IMR-90 (cell line): Measurements from ENCODE around the gene NEK6.

Experiments
- CEBPB ChIP-seq: IDR thresholded peaks from 2 replicates; pipeline ENCODE4 v1.6.1; 2012; ENCODE audit warnings: low read depth, low read length, improper control_type of control experiment
- MAZ ChIP-seq: IDR thresholded peaks from 2 replicates; pipeline ENCODE4 v1.6.1; 2012; ENCODE audit warnings: low read depth, mild to moderate bottlenecking, low read length, improper control_type of control experiment, moderate library complexity, borderline replicate concordance
- MXI1 ChIP-seq: IDR thresholded peaks from 2 replicates; pipeline ENCODE4 v1.6.1; 2012; ENCODE audit warnings: low read depth, mild to moderate bottlenecking, low read length, moderate library complexity, borderline replicate concordance
- POLR2A ChIP-seq: IDR thresholded peaks from 2 replicates; pipeline ENCODE4 v1.6.1; 2012; ENCODE audit warnings: mild to moderate bottlenecking, low read depth, low read length
- TF ChIP-seq, protein P1 (sequence below): conservative IDR thresholded peaks from 2 replicates; pipeline ENCODE4 v1.5.1; 2012; ENCODE audit warnings: mild to moderate bottlenecking, low read depth, low read length, improper control_type of control experiment

DNA sequence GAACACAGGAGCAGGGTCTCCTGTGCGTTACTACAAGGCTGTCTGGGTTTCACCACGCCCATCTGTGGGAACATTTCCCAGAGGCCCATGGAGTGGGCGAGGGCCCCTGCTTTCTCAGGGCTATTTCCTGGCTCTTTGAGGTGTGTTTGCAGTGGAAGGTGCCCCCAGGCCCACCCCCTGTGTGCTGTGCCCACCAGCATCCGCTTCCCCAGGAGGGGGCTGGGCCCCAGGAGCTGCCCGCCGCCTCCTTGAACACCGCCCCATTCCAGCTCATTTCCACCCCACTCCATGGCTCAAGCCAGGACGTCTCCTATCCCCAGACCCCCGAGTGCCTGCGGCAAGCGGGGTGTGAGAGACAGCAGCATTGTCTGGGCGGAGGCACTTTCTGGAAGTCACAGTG is 70.5 kb downstream of the NEK6 start:
- TF ChIP-seq, protein P1, sequence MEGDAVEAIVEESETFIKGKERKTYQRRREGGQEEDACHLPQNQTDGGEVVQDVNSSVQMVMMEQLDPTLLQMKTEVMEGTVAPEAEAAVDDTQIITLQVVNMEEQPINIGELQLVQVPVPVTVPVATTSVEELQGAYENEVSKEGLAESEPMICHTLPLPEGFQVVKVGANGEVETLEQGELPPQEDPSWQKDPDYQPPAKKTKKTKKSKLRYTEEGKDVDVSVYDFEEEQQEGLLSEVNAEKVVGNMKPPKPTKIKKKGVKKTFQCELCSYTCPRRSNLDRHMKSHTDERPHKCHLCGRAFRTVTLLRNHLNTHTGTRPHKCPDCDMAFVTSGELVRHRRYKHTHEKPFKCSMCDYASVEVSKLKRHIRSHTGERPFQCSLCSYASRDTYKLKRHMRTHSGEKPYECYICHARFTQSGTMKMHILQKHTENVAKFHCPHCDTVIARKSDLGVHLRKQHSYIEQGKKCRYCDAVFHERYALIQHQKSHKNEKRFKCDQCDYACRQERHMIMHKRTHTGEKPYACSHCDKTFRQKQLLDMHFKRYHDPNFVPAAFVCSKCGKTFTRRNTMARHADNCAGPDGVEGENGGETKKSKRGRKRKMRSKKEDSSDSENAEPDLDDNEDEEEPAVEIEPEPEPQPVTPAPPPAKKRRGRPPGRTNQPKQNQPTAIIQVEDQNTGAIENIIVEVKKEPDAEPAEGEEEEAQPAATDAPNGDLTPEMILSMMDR: no peak
- no peak for TF ChIP-seq CEBPB
- no peak for TF ChIP-seq MAZ
- TF ChIP-seq MXI1: no peak
- TF ChIP-seq POLR2A: no peak
